GM21360 (cell line): ENCODE measurements around the gene GPR137.
A peak's percentile ranks its signal among the peaks of the same experiment; 100 is the strongest.

Source experiments
- ATAC-seq: cut with Tn5 transposase; IDR thresholded peaks from one replicate; pipeline ENCODE4 v1.9.1; 2021; ENCODE audit warnings: mild to moderate bottlenecking, moderate library complexity; ENCODE audit not compliant: unreplicated experiment

GPR137 gene

DNA sequence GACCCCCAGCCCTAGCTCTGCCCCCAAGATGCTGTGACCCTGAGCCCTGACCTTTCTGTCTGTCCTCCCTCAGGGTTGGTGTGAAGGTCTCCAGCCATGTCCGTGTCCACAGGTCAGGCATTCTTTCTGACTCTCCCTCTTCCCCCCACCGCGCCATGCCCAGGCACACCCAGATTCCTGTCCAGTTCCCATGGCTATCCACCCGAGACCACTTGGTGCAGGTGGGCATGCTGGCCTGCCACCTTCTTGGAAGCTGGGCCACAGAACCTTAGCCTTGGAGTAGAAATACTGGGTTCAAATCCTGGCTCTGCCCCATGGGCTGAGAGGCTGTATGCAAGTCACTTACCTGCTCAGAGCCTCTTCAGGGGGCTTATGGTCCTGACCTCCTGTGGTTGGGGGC, 36.6 kb upstream of the GPR137 start:
- ATAC-seq: no peak

DNA sequence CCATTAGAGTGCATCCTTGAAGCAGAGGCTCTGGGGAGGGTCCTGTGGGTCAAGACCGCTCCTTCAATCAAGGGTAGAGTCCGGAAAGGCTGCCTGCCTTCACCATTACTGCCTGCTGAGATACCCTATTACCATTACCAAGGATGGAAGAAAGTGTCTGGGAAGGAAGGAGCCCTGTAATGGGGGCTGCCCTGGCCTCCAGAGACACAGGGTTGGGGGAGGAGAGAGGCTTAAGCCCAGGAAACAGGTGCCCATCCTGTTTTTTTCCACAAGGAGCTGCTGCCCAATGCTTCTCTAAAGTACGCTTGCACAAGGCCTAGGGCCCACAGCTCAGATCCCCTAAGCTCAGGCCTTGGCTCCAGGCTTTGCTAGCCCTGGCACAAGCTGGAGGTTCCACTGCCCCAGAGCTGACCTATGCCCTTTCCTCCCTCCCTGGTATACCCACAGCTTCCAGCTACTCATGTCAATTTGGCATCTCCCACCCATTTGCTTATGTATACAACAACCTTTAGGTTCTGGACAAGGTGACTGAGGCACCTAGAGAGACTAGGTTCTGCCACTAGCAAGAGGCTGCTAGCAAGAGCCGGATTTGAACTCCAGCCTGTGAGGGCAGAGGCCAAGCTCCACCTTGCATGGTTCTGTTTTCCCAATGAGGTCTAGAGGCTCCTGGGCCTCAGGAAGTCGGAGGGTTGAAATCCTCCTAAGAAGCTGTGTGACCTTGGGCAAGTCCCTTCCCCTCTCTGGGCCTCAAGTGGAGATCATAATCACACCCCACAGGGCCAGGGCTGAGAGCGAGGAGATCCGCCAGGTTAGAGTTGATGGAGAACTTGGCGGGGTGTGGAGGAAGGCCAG, 35.9 kb upstream of the GPR137 start:
- ATAC-seq: no peak

DNA sequence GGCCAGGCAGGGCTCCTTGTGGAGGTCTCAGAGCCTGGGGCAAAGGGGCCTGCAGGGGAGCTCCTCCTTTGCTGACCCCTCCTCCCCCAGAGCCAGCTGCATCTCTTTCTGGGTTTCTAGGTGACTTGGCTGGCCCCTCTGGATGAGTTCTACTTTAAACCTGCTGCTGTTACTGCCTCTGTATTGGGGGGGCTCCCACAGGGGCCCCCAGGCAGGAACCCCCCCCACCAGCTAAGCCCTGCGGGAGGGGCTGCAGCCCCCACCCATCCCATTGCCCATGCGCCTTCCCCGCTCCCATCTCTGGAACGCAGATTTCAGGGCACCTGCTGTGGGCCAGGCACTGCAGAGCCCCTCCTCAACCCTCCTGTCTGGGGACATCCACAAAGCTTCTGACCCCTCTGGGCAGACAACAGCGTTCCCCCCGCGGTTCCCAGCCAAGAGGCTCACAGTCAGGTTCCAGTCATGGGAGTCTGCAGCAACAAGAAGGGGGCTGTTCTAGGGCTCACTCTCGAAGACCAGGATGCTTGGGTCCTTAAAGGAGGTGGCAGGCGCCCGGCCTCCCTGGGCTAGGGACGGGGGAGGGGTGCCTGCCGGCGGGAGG, 35.1 kb upstream of the GPR137 start:
- no peak for ATAC-seq

DNA sequence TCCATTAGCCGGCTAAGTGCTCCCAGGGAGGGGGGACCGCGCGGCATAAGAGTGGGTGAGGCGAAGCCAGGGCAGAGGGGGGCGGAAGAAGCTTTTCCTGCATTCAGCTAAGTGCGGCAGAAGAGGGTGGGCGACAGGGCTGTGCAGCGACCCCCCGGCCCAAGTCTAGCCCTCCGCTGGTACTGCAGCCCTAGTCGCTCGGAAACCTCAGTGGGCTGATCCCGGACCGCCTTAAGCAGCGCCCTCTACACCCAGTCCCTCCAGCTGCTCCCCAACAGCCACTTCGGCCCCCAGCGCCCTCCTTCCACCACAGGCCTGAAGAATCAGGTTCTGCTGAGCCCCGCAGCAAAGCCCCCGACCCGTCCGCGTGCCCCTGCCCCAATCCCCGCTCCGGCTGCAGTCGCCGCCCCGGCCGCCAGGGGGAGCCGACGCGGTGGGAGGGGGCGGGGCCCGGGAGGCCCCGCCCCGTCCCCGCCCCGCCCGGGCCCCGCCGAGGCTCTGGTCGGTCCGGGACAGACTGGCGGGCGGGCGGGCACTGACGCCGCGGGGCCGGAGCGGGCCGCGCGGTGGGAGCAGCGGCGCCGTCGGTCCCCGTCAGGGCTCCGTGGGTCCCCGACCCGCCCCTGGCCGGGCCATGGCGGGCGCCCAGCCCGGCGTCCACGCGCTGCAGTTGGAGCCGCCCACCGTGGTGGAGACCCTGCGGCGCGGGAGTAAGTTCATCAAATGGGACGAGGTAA, 34.5 kb upstream of the GPR137 start, which contains the start of gene PLCB3:
TSS of gene PLCB3 (plus strand) at position 515 of the 737 bp plus-strand sequence. CDS start at position 635, 120 bp downstream.
- ATAC-seq: peak; percentile 36

DNA sequence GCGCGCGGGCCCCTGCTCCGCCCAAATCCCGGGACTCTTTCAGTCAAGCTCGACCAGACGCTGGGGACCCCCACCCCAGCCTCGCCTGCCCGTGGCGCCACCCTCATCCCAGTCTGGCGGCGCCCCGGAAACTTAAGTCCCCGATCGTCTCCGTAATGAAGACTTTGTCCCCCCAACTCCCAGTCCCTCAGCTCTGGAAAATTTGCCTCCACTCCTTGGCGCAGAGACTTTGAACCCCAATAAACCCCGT, 34.0 kb upstream of the GPR137 start:
- no peak for ATAC-seq

DNA sequence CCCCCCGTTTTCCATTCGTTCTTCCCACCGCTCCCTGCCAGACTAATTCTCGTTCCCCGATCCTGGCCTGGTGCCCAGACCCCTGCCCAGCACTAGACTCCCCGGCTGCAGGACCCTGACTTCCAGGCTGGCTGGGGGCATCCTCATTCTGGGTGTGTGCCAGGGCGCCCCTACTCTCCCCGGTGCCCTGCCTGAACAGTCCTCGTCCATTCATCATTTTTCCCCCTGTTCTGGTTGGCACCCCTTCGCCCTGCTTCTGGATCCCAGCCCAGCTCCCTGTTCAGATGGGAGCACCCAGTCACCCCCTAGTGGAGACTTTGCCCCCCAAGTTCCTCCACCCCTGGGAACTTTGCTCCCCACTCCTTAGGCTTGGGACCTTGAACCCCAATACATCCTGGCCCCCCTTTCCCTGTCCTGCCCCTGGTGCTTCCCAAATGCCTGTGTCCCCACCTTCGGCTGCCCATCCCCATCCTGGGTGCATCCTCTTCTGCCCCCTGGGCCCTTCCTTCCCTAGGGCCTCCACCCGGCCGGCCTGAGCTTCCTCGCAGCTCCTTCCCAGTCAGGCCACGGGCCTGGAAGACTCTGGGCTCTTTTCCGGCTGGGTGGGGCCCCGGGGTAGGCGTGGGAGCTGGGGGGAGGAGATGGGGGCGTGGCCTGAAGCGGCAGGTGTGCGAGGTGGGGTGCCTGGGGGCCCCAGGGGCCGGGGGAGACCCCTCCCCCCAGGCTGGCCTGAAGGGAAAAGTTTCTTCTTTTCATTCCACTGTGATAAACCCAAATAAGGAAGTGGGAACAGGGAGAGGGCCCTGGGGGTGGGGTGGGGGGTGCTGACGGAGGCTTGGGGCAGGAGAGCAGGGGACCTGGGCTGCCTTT, 33.4 kb upstream of the GPR137 start:
- ATAC-seq: no peak

DNA sequence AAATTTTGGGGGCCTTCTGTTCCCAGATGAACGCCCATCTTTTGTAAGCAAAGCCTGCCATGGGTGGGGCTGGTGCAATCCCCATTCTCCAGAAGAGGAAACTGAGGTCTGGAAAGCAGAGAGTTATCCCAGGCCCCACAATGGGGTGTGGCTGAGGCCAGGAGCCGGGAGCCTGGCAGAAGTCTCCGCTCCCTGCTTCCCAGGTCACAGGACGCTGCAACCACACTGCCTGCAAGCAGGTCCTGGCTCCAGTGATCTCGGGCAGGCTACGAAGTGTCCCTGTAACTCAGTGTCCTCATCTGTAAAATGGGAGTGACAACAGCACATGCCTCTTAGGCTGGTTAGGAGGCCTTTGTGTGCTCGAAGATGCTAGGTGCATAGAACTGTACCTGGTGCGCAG, 32.6 kb upstream of the GPR137 start:
- ATAC-seq: no peak

DNA sequence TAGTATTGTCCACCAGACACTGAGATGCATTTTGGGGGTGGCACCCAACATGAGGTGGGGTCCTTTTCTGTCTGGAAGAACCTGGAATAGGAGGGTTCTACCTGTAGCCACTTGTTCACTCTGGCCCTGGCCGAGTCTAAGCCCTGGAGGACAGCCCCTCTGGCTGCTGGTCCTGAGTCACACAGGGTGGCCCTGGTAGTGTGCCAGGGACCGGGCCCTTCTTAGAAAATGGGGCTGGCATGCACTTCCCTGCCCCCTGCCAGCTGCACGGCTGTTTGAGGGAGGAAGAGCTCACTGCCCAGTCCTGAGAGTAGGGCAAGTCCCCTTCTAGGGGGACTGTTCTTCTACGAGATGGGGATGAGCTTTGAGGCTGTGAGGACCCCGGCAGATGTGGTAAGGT, 32.2 kb upstream of the GPR137 start:
- ATAC-seq: no peak

DNA sequence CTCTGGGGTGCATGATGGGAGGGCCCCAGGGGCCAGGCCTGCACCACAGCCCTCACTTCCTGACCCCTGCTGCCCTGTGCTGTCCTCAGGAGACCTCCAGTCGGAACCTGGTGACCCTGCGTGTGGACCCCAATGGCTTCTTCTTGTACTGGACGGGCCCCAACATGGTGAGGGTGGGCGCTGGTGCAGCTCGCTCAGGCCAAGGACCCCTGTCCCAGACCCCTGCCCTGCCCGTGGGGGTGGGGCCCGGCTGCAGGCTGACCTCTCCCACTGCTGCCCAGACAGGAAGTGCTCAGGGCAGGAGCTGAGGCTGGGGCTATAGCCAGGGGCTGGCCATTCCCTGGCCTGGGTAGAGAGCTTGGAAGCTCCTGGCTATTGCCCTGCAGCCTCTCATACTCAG, 31.3 kb upstream of the GPR137 start:
- no peak for ATAC-seq

DNA sequence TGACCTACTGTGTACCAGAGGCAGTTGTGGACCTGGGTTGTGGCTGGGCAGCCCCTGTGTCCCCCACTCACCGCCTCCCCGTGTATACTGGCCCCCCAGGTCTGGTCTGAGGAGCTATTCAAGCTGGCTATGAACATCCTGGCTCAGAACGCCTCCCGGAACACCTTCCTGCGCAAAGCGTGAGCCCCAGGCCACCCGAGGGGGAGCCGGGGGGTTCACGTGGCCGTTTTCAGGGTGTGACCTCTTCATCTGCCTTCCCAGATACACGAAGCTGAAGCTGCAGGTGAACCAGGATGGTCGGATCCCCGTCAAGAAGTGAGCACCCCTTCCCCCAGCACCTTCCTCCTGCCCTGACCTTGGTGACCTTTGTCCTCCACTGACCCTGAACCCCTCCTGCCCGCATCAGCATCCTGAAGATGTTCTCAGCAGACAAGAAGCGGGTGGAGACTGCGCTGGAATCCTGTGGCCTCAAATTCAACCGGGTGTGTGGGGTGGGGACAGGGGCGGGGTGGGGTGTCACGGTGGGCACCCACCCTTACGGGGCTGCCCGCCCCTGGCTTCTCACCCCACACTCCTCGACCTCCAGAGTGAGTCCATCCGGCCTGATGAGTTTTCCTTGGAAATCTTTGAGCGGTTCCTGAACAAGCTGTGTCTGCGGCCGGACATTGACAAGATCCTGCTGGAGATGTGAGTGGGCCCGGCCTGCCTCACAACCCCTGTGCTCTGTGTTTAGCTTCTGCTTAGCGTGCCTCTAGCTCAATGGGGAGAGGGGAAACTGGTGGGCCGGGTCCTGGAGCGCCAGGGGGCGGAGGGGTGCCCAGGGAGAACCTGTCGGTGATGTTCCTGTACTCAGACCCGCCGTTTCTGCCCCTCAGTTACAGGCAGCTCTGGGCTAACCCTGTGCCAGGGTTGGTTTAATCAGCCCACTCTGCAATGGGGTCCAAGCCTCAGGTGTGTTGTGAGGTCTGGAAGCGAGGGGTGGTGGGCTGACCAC, 30.2 kb upstream of the GPR137 start:
- no peak for ATAC-seq

DNA sequence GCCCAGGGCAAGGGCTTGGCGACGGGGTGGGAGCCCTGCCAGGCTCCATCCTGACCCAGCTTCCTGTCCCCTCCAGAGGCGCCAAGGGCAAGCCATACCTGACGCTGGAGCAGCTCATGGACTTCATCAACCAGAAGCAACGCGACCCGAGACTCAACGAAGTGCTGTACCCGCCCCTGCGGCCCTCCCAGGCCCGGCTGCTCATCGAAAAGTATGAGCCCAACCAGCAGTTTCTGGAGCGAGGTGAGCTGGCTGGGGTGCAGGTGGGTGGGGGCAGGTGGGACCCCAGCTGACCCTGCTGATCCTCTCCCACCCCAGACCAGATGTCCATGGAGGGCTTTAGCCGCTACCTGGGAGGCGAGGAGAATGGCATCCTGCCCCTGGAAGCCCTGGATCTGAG, 29.3 kb upstream of the GPR137 start:
- ATAC-seq: no peak

DNA sequence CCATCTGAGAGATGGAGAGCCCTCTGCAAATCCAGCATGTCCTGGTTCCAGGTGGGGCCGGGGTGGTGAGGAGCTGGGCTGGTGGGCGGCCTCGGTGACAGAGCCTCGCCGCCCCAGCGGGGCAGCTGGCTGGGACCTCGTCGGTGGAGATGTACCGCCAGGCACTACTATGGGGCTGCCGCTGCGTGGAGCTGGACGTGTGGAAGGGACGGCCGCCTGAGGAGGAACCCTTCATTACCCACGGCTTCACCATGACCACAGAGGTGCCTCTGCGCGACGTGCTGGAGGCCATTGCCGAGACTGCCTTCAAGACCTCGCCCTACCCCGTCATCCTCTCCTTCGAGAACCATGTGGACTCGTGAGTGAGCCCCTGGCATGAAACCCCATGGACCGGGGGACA, 27.3 kb upstream of the GPR137 start:
- ATAC-seq: no peak

DNA sequence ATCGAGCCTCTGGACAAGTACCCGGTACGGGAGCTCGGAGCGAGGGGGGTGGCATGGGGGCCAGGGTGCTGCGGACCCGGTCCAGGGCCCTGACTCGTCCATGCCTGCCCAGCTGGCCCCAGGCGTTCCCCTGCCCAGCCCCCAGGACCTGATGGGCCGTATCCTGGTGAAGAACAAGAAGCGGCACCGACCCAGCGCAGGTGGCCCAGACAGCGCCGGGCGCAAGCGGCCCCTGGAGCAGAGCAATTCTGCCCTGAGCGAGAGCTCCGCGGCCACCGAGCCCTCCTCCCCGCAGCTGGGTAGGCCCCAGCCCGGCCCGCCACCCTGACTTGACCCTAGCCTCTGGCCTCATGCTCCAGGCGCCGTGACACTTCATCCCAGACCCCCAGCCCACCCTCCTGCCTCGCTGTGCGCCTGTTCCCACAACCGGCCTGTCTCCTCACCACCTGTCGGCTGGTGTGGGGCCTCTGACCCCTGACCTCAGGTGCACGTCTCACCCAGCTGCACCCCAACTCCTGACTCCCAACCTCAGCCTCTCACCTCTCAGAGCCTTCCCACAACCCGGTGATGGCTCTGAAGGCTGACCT, 26.6 kb upstream of the GPR137 start:
- no peak for ATAC-seq

DNA sequence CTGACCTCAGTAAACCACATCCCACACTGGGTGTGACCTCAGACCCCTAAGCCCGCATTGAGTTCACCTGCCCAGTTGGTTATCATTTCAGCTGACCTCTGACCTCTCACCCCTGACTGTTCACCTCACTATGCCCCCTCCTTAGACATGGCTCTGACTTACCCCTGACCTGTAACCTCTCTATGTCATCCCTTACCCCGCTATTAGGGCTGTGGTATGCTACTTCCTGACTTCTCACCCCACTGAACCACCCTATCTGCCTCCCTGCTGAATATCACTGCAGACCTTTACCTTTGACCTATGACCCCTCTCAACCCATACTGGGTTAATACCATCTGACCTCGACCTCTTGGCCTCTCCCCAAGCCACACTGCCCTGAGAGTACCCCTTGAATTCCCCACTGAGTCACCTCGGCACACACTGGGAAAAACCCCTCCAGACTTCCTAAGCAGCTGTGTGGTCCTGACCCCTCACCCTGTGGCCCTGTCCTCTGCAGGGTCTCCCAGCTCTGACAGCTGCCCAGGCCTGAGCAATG, 26.0 kb upstream of the GPR137 start:
- no peak for ATAC-seq

DNA sequence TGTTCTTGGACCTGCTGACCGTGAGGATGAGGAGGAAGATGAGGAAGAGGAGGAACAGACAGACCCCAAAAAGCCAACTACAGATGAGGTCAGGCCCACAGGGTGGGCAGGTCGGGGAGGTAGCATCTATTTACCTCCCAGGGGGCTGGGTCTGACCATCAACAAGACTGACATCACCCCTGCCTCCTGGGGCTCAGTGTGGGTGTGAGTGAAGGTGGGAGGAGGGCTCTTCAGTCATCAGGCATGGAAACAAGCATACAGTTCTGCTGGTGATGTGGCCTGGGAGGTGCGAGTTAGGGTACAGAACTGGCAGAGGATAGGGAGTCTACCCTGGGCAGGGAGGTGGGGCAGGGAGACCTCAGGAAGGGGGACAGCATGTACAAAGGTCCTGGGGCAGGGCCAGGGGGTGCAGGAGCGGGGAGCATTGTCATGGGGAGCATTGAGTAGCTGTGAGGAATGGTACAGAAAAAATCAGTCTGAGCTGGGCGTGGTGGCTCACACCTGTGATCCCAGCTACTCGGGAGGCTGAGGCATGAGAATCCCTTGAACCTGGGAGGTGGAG, 25.4 kb upstream of the GPR137 start:
- ATAC-seq: no peak

DNA sequence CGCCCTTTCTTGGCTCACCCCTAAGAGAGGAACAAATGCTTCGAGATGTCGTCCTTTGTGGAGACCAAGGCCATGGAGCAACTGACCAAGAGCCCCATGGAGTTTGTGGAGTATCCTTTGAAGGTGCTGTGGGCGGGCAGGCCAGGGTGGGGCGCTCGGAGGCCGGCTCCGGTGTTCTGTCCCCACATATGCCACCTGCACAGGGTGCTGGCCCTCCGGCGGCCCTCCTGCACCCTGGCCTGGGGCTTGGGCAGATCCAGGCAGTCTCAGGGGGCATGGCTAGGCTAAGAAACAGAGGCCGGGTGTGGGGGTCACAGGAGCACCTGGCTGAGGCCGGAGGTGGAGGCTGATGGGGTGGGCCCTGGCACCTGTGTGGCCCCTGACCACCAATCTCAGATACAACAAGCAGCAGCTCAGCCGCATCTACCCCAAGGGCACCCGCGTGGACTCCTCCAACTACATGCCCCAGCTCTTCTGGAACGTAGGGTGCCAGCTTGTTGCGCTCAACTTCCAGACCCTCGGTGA, 24.0 kb upstream of the GPR137 start:
- ATAC-seq: no peak

DNA sequence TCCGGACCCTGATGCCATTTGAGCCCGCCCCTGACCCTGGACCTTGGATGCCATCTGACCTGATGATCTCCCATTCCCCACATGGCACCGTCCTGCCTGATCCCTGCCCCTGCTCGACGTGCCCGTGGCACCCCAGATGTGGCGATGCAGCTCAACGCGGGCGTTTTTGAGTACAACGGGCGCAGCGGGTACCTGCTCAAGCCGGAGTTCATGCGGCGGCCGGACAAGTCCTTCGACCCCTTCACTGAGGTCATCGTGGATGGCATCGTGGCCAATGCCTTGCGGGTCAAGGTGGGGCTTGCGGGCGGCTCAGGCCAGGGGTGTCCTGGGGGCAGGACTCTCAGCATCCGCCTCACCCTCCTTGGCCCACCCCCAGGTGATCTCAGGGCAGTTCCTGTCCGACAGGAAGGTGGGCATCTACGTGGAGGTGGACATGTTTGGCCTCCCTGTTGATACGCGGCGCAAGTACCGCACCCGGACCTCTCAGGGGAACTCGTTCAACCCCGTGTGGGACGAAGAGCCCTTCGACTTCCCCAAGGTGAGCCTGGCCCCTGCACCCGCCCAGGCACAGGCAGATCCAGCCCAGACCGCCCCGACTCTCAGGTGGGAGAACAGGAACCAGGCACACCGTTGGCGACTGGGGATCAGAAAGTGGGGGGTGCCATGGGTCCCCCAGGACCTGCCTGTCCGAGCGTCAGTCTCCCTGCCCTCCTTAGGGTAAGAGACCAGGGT, 23.2 kb upstream of the GPR137 start:
- ATAC-seq: no peak
